Hindlimb muscle (tissue), 1 donor: ENCODE measurements around the gene SUPT3H. TPM values are rescaled to one million over a fixed set of nuclear protein-coding genes. Genes with fewer than 3 reads are reported as not detected.
A peak's percentile ranks its signal among the peaks of the same experiment; 100 is the strongest.
"Not testable (repeated sequence)": the region's sequence is repeated elsewhere in the genome, so short reads cannot be mapped to it uniquely, and the experiment has no call there.

Source experiments
- DNase-seq: peaks from one replicate; pipeline ENCODE4 v3.0.0-alpha.2; 2013
- polyA plus RNA-seq: library from polyadenylated mRNA; unstranded; fragments of 120-200 nt; gene quantifications from one replicate; pipeline ENCODE4 v1.2.1, GENCODE V29; 2013; ENCODE audit not compliant: insufficient read length

Gene SUPT3H
- polyA plus RNA-seq, 1 donor, result 11.3 TPM

- no peak for DNase-seq
These were observed 272.4 kb downstream of the SUPT3H start for GRCh38 chr6:45105170-45105820.

GRCh38 chr6:45104429-45104828 lies 273.3 kb downstream of the SUPT3H start:
- DNase-seq, result no peak

GRCh38 chr6:45098256-45098655 lies 279.5 kb downstream of the SUPT3H start:
- no peak for DNase-seq

- no peak for DNase-seq
These were observed 282.9 kb downstream of the SUPT3H start for GRCh38 chr6:45094831-45095230.

GRCh38 chr6:45092135-45092534 lies 285.6 kb downstream of the SUPT3H start:
- DNase-seq, result no peak

- DNase-seq, result no peak
These were observed 291.2 kb downstream of the SUPT3H start for GRCh38 chr6:45086360-45087084.

- DNase-seq, result no peak
These were observed 293.5 kb downstream of the SUPT3H start for GRCh38 chr6:45084257-45084656.

- no peak for DNase-seq
These were observed 295.6 kb downstream of the SUPT3H start for GRCh38 chr6:45082091-45082490.

GRCh38 chr6:45081634-45082033 lies 296.1 kb downstream of the SUPT3H start:
- DNase-seq, result no peak

- no peak for DNase-seq
These were observed 299.3 kb downstream of the SUPT3H start for GRCh38 chr6:45078432-45078831.

- no peak for DNase-seq
These were observed 301.4 kb downstream of the SUPT3H start for GRCh38 chr6:45076217-45076930.

- no peak for DNase-seq
These were observed 302.5 kb downstream of the SUPT3H start for GRCh38 chr6:45075246-45075645.

- no peak for DNase-seq
These were observed 303.3 kb downstream of the SUPT3H start for GRCh38 chr6:45074439-45074838.

- DNase-seq, result no peak
These were observed 304.0 kb downstream of the SUPT3H start for GRCh38 chr6:45073771-45074170.

- no peak for DNase-seq
These were observed 305.1 kb downstream of the SUPT3H start for GRCh38 chr6:45072673-45073072.

- no peak for DNase-seq
These were observed 305.7 kb downstream of the SUPT3H start for GRCh38 chr6:45072016-45072415.

GRCh38 chr6:45069091-45069490 lies 308.6 kb downstream of the SUPT3H start:
- DNase-seq, result no peak

- DNase-seq, result not testable (repeated sequence)
These were observed 310.3 kb downstream of the SUPT3H start for GRCh38 chr6:45067446-45067845.

GRCh38 chr6:45062659-45063058 lies 315.1 kb downstream of the SUPT3H start:
- DNase-seq, result not testable (repeated sequence)

GRCh38 chr6:45057711-45058110 lies 320.0 kb downstream of the SUPT3H start:
- DNase-seq, result no peak

GRCh38 chr6:45054610-45055009 lies 323.1 kb downstream of the SUPT3H start:
- DNase-seq, result no peak

GRCh38 chr6:45052325-45052724 lies 325.4 kb downstream of the SUPT3H start:
- no peak for DNase-seq

- peak; percentile 6 for DNase-seq
These were observed 328.4 kb downstream of the SUPT3H start for GRCh38 chr6:45049188-45049843.
